ENCODE measurements around the gene POC5.

POC5 gene

GRCh38 chr5:75685141-75685540 is 32.1 kb downstream of the POC5 start:
- no peak for TF ChIP-seq CTCF (IDR thresholded peaks at IDR 0.05; ENCODE audit: low read depth, low read length)
- no peak overlapping the region for H3K4me3 ChIP-seq (replicated peaks in 1 of 2; ENCODE audit: low read depth in 2 of 2, low read length in 2 of 2)
- DNase-seq (ENCODE audit: low read depth in 2 of 2), result no peak

DNA sequence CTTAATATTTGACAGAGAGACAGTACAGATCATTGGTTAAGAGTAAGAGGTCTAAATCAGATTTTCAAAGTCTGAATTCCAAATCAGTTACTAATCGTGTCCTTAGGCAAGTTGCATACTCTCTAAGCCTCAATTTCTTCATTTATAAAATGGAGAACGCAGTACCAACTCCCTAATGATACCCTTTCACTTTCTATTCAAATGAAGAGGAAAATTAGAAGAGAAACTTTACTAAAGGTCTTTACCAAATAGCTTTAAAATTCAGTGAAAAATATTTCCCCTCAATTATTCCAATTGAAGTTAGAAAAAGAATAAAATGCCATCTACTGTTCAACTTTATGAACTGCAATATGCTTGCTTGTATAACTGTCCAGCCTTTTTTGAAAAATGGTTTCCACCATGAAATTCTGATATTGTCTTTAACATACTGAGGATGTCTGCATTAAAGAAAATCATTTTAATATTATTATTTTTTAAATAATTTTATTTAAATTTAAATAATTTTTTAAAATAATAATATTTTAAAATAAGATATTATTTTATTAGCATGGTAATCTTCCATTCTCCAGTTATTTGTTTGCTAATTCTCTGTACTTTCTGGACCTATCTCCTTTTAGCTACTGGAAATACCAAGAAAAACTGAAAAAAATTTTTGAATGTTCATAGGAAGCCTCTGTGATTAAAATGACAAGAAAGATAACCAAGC is 36.0 kb downstream of the POC5 start:
- peak; percentile 66 for DNase-seq (ENCODE audit: low read depth in 2 of 2)
- peak; percentile 61 for TF ChIP-seq CTCF (IDR thresholded peaks at IDR 0.05; ENCODE audit: low read depth, low read length)
- H3K4me3 ChIP-seq (replicated peaks in 1 of 2; ENCODE audit: low read depth in 2 of 2, low read length in 2 of 2), result no peak overlapping the region

GRCh38 chr5:75678155-75678554 is 39.1 kb downstream of the POC5 start:
- TF ChIP-seq CTCF (IDR thresholded peaks at IDR 0.05; ENCODE audit: low read depth, low read length), result no peak
- no peak overlapping the region for H3K4me3 ChIP-seq (replicated peaks in 1 of 2; ENCODE audit: low read depth in 2 of 2, low read length in 2 of 2)
- no peak for DNase-seq (ENCODE audit: low read depth in 2 of 2)

- no peak for DNase-seq (ENCODE audit: low read depth in 2 of 2)
- no peak overlapping the region for H3K4me3 ChIP-seq (replicated peaks in 1 of 2; ENCODE audit: low read depth in 2 of 2, low read length in 2 of 2)
- TF ChIP-seq CTCF (IDR thresholded peaks at IDR 0.05; ENCODE audit: low read depth, low read length), result no peak
Measured at GRCh38 chr5:75677607-75678006, 39.6 kb downstream of the POC5 start.

GRCh38 chr5:75675783-75676182 is 41.5 kb downstream of the POC5 start:
- H3K4me3 ChIP-seq (replicated peaks in 1 of 2; ENCODE audit: low read depth in 2 of 2, low read length in 2 of 2), result no peak overlapping the region
- DNase-seq (ENCODE audit: low read depth in 2 of 2), result no peak
- TF ChIP-seq CTCF (IDR thresholded peaks at IDR 0.05; ENCODE audit: low read depth, low read length), result no peak

- TF ChIP-seq CTCF (IDR thresholded peaks at IDR 0.05; ENCODE audit: low read depth, low read length), result no peak
Measured at GRCh38 chr5:75672616-75673015, 44.6 kb downstream of the POC5 start.

GRCh38 chr5:75671506-75671905 is 45.7 kb downstream of the POC5 start:
- no peak overlapping the region for H3K4me3 ChIP-seq (replicated peaks in 1 of 2; ENCODE audit: low read depth in 2 of 2, low read length in 2 of 2)
- TF ChIP-seq CTCF (IDR thresholded peaks at IDR 0.05; ENCODE audit: low read depth, low read length), result no peak

More at GRCh38 chr5:75672616-75673015, 44.6 kb downstream of the POC5 start:
- DNase-seq (ENCODE audit: low read depth in 2 of 2), result peak in 1 of 2 donors; percentile 34
- H3K4me3 ChIP-seq (replicated peaks in 1 of 2; ENCODE audit: low read depth in 2 of 2, low read length in 2 of 2), result no peak overlapping the region

More at GRCh38 chr5:75671506-75671905, 45.7 kb downstream of the POC5 start:
- DNase-seq (ENCODE audit: low read depth in 2 of 2), result peak in 1 of 2 donors; percentile 59

Measured in cardiac fibroblast (primary cell).